Endodermal cell (in vitro differentiated cells): ENCODE results near the gene APC. TPM values are rescaled to one million over a fixed set of nuclear protein-coding genes. Genes with fewer than 3 reads are reported as not detected.
A peak's percentile ranks its signal among the peaks of the same experiment; 100 is the strongest.

ENCODE experiments used
- DNase-seq: peaks from one replicate; pipeline ENCODE4 v3.0.0-alpha.2; 2017
- H3K27ac ChIP-seq: 2 replicates; pipeline ENCODE4 v1.5.1; 2013; ENCODE audit warnings: mild to moderate bottlenecking, low read depth, low read length, moderate library complexity
- H3K27me3 ChIP-seq: 2 replicates; pipeline ENCODE4 v1.6.1; 2013; ENCODE audit warnings: mild to moderate bottlenecking, low read length, moderate library complexity; ENCODE audit not compliant: insufficient read depth, control insufficient read depth, poor library complexity, severe bottlenecking
- H3K36me3 ChIP-seq: 2 replicates; pipeline ENCODE4 v1.7.0; 2013; ENCODE audit warnings: mild to moderate bottlenecking, low read length, moderate library complexity; ENCODE audit not compliant: control insufficient read depth, insufficient read depth
- H3K4me1 ChIP-seq: one replicate; pipeline ENCODE4 v1.7.0; 2013; ENCODE audit warnings: low read length; ENCODE audit not compliant: control insufficient read depth, insufficient read depth
- H3K4me3 ChIP-seq: 2 replicates; pipeline ENCODE4 v1.5.1; 2013; ENCODE audit warnings: mild to moderate bottlenecking, low read length, moderate library complexity
- H3K9ac ChIP-seq: 2 replicates; pipeline ENCODE4 v1.6.1; 2013; ENCODE audit warnings: mild to moderate bottlenecking, low read length, moderate library complexity; ENCODE audit not compliant: poor library complexity, severe bottlenecking; ENCODE audit errors: extremely low read depth
- H3K9me3 ChIP-seq: 2 replicates; pipeline ENCODE4 v1.6.1; 2013; ENCODE audit warnings: mild to moderate bottlenecking, low read length, moderate library complexity; ENCODE audit not compliant: control insufficient read depth
- H3K27ac Mint-ChIP-seq: 2 replicates; pipeline ENCODE4 v1.8.0; 2020; ENCODE audit warnings: mixed read lengths
- H3K27me3 Mint-ChIP-seq: 2 replicates; pipeline ENCODE4 v1.8.0; 2021; ENCODE audit warnings: mild to moderate bottlenecking, mixed read lengths; ENCODE audit not compliant: insufficient read depth
- H3K36me3 Mint-ChIP-seq: 2 replicates; pipeline ENCODE4 v1.8.0; 2020; ENCODE audit warnings: low read depth, mixed read lengths
- H3K4me1 Mint-ChIP-seq: 2 replicates; pipeline ENCODE4 v1.8.0; 2020; ENCODE audit warnings: mixed read lengths
- H3K4me3 Mint-ChIP-seq: 2 replicates; pipeline ENCODE4 v1.8.0; 2020; ENCODE audit warnings: mild to moderate bottlenecking, moderate library complexity, mixed read lengths
- H3K9me3 Mint-ChIP-seq: 2 replicates; pipeline ENCODE4 v1.8.0; 2020; ENCODE audit warnings: mild to moderate bottlenecking, mixed read lengths
- CTCF ChIP-seq: fragments of 200-600 bp; sonication (generic); conservative IDR thresholded peaks from 2 replicates; pipeline ENCODE4 v1.5.0; 2021; ENCODE audit warnings: antibody characterized with exemption, mild to moderate bottlenecking
- WGBS, 2 experiments: methylation state at CpG; one replicate each; pipeline versions ENCODE4 v1.1.5 to v1.1.7; 2013; ENCODE audit warnings: missing lambda C conversion rate in 2 of 2, mixed read lengths in 1 of 2; ENCODE audit not compliant: insufficient coverage in 1 of 2, insufficient read length in 1 of 2; 5-methylcytosine and 5-hydroxymethylcytosine counted together
- total RNA-seq, 2 donors: library from RNA; stranded (reverse); fragmentation: NEBNext Ultra II Directional in 1 of 2; extraction: Animal tissue kit (Norgen Biotek cat#: 25700) in 1 of 2; gene quantifications; 2 replicates in 1 of 2; 3 replicates in 1 of 2; pipeline ENCODE4 v1.2.1, GENCODE V29; 2021

The APC gene
- total RNA-seq, 2 donors from 2014 or later, result 66.3 to 87.6 TPM

- H3K27me3 Mint-ChIP-seq, result no peaks in the 10 kb centered on the region
- Histone ChIP-seq H3K4me1 (no peaks in the 10 kb centered on the region), H3K4me3 (no peak overlapping the region), H3K27ac (no peak overlapping the region), H3K9me3 (no peaks in the 10 kb centered on the region), H3K9ac (no peak overlapping the region), H3K27me3 (no peaks in the 10 kb centered on the region), H3K36me3 (peaks cover 69% of the 10 kb centered on the region)
- no peak overlapping the region for H3K4me3 Mint-ChIP-seq
- TF ChIP-seq CTCF, result no peak
- WGBS, 2 experiments, result 76 to 90% methylated on average over 1 to 2 of the region's 2 CpGs
- DNase-seq, result no peak
- no peaks in the 10 kb centered on the region for H3K9me3 Mint-ChIP-seq
- peak overlapping the region; percentile 58 for H3K27ac Mint-ChIP-seq
- H3K4me1 Mint-ChIP-seq, result peaks cover 4% of the 10 kb centered on the region
- peaks cover 38% of the 10 kb centered on the region for H3K36me3 Mint-ChIP-seq
These were observed 138.7 kb downstream of the APC start for GRCh38 chr5:112876362-112876761.

- peaks cover 79% of the 10 kb centered on the region for H3K36me3 ChIP-seq
- 84 to 86% methylated on average over 3 to 4 of the region's 4 CpGs for WGBS, 2 experiments
- H3K4me1 ChIP-seq, result no peaks in the 10 kb centered on the region
- H3K9ac ChIP-seq, result no peak overlapping the region
- Mint-ChIP-seq H3K27ac (no peak overlapping the region), H3K4me3 (no peak overlapping the region), H3K4me1 (peaks cover 4% of the 10 kb centered on the region), H3K27me3 (no peaks in the 10 kb centered on the region), H3K9me3 (no peaks in the 10 kb centered on the region), H3K36me3 (peaks cover 34% of the 10 kb centered on the region)
- no peak overlapping the region for H3K27ac ChIP-seq
- no peaks in the 10 kb centered on the region for H3K27me3 ChIP-seq
- H3K9me3 ChIP-seq, result no peaks in the 10 kb centered on the region
- no peak overlapping the region for H3K4me3 ChIP-seq
- no peak for DNase-seq
- no peak for TF ChIP-seq CTCF
These were observed 140.4 kb downstream of the APC start for GRCh38 chr5:112878101-112878500.

GRCh38 chr5:112878760-112879159, 141.1 kb downstream of the APC start:
- peaks cover 80% of the 10 kb centered on the region for H3K36me3 ChIP-seq
- no peaks in the 10 kb centered on the region for H3K9me3 ChIP-seq
- H3K36me3 Mint-ChIP-seq, result peaks cover 30% of the 10 kb centered on the region
- no peaks in the 10 kb centered on the region for H3K27me3 Mint-ChIP-seq
- H3K4me1 ChIP-seq, result no peaks in the 10 kb centered on the region
- H3K4me3 Mint-ChIP-seq, result no peak overlapping the region
- H3K27me3 ChIP-seq, result no peaks in the 10 kb centered on the region
- H3K27ac ChIP-seq, result no peak overlapping the region
- peaks cover 4% of the 10 kb centered on the region for H3K4me1 Mint-ChIP-seq
- no peak for TF ChIP-seq CTCF
- H3K27ac Mint-ChIP-seq, result peak overlapping the region; percentile 11
- WGBS, 2 experiments, result 91 to 100% methylated on average over 1 to 4 of the region's 4 CpGs
- H3K9me3 Mint-ChIP-seq, result no peaks in the 10 kb centered on the region
- DNase-seq, result no peak
- H3K9ac ChIP-seq, result no peak overlapping the region
- no peak overlapping the region for H3K4me3 ChIP-seq
